Astrocyte (in vitro differentiated cells and primary cell): ENCODE measurements around the gene PSMA4.
"Not testable (repeated sequence)": the region's sequence is repeated elsewhere in the genome, so short reads cannot be mapped to it uniquely, and the experiment has no call there.

Source experiments
- CTCF ChIP-seq: IDR thresholded peaks from 2 replicates; pipeline ENCODE4 v1.5.1; 2011; ENCODE audit warnings: low read depth, mild to moderate bottlenecking, inconsistent platforms, low read length, moderate library complexity; ENCODE audit not compliant: insufficient read depth
- EZH2 ChIP-seq: IDR thresholded peaks from 2 replicates; pipeline ENCODE4 v1.6.1; 2012; ENCODE audit warnings: mild to moderate bottlenecking, low read length, inconsistent platforms; ENCODE audit not compliant: insufficient read depth

- TF ChIP-seq CTCF, EZH2: not testable (repeated sequence)
Measured at GRCh38 chr15:78560201-78560600, 20.0 kb downstream of the PSMA4 start.
